ENCODE data around the gene CD151.

The CD151 gene

DNA sequence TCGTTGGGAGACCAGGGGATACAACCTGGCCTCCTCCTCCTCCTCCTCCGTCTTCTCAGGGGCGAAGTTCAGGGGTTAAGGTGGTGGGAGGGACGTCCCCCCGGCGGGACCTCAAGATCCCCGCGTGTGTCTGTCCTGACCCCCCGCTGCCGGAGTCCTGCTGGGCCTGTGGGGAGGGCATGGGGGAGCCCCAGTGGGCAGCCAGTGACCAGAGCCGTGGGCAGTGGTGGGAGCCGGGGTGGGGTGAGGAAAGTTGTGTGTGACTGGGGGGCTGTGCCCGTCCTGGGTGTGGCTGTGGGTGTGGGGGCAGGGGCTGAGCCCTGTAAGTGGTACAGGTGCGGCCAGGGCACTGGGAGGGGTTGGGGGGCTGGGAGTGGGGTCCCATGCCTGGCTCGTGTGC lies 20.0 kb downstream of the CD151 start:
- TF ChIP-seq, protein P1, sequence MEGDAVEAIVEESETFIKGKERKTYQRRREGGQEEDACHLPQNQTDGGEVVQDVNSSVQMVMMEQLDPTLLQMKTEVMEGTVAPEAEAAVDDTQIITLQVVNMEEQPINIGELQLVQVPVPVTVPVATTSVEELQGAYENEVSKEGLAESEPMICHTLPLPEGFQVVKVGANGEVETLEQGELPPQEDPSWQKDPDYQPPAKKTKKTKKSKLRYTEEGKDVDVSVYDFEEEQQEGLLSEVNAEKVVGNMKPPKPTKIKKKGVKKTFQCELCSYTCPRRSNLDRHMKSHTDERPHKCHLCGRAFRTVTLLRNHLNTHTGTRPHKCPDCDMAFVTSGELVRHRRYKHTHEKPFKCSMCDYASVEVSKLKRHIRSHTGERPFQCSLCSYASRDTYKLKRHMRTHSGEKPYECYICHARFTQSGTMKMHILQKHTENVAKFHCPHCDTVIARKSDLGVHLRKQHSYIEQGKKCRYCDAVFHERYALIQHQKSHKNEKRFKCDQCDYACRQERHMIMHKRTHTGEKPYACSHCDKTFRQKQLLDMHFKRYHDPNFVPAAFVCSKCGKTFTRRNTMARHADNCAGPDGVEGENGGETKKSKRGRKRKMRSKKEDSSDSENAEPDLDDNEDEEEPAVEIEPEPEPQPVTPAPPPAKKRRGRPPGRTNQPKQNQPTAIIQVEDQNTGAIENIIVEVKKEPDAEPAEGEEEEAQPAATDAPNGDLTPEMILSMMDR (IDR thresholded peaks at IDR 0.05; ENCODE audit: borderline replicate concordance, insufficient read depth, low read depth, low read length): no peak
- H3K4me3 ChIP-seq (ENCODE audit: low read depth, low read length): no peak overlapping the region

DNA sequence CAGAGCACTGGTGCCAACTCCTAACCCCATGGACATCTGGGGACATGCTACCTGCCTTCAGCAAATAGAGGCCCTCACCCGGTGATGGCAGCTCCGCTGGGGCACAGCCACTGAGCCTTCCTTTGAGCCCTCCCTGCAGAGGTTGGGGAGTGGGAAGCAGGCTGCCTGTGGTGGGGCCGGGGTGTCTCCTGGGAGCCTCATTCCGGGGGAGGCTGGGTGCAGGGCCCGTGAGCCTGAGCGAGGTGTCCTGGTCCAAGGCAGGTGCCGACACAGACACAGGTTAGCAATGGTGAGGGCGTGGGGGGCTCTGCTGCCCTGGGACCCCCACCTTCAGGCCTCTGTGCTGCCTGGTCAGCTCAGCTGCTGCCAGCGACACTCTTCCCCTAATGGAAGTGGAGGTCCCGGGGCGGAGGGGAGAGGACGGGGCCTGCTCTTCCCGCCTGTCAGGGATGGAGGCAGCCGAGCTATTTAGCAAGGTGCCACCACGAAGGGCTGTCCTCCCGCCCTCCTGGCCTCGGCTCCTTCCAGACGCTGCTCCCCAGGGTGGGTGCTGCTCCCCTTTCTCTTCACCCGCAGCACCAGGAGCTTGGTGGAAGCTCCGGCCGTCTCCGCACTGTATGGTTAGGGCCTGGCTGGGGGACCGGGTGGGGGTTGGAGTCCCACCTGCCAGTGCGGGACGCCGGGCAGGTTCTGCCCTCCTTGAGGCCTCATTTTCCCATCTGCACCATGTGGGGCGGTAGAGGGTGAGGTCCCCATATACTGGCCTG lies 21.1 kb downstream of the CD151 start:
- no peak overlapping the region for H3K4me3 ChIP-seq (ENCODE audit: low read depth, low read length)
- TF ChIP-seq, protein P1 (IDR thresholded peaks at IDR 0.05; ENCODE audit: borderline replicate concordance, insufficient read depth, low read depth, low read length): no peak

DNA sequence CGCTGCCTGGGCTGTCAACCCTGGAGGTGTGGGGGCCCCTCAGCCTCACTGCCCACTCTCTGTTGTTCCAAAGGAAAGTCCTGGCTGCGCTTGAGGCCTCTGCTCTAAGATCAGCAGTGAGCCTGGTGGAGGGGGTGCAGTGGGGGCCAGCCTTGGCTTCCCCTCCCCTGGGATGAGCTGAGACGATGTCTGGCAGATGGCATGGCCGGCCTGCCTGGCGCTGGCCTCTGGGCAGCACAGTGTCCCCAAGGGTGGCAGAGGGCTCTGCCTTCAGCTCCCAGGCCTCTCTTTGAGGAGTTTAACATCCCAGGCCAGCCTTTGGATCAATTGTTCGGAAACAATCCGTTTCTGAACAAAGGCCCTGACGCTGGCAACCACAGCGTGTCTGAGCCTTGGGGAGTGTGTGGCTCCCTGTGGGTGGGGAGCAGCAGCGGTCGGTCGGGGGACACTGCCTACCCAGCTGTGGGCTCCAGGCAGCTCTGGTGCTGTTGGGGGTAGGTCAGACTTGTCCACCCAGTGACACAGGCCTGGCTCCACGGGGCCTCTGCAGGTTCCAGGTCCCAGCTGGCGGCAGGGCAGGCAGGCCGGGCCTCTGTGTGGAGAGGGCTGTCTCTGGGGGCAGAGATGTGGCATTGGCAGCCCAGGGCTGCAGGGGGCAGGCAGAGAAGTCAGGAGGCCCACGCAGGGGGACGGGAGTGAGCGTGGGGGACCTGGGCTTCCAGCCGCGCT lies 22.0 kb downstream of the CD151 start:
- TF ChIP-seq, protein P1 (IDR thresholded peaks at IDR 0.05; ENCODE audit: borderline replicate concordance, insufficient read depth, low read depth, low read length): no peak
- no peak overlapping the region for H3K4me3 ChIP-seq (ENCODE audit: low read depth, low read length)

DNA sequence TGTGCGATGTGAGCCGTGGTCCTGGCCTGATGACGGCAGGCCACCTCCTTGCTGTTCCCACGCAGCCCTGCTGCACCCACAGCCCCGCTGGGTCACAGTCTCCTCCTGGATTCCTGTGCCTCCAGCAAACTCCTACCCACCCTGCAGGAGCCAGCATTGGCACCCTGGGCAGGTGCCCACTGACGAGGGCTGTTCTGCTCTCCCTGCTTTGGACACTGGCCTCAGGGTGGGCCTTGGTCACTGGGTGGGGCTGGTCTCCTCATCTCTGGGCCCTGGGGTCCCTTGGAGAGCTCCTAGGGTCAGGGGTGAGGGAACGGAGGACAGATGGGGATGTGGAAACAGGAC lies 22.6 kb downstream of the CD151 start:
- TF ChIP-seq, protein P1 (IDR thresholded peaks at IDR 0.05; ENCODE audit: borderline replicate concordance, insufficient read depth, low read depth, low read length): no peak
- no peak overlapping the region for H3K4me3 ChIP-seq (ENCODE audit: low read depth, low read length)

DNA sequence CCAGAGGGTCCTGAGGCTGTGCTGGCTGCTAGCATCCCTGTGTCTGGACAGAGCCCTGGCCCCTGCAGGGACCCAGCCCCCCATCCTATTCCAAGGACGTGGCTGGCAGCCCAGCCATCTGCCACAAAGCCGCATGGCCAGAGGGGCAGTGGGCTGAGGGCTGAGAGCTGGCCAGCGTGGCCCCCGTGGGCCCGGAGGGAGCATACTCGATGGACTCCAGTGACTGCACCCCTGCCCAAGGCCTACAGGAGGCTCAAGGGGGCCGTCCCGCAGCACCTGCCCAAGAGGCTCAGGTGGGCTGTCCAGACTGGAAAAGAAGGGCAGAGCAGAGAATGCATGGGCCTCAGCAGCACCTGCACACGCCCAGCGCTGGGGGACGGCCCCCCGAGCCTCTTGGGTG lies 23.0 kb downstream of the CD151 start:
- H3K4me3 ChIP-seq (ENCODE audit: low read depth, low read length): no peak overlapping the region
- TF ChIP-seq, protein P1 (IDR thresholded peaks at IDR 0.05; ENCODE audit: borderline replicate concordance, insufficient read depth, low read depth, low read length): no peak

DNA sequence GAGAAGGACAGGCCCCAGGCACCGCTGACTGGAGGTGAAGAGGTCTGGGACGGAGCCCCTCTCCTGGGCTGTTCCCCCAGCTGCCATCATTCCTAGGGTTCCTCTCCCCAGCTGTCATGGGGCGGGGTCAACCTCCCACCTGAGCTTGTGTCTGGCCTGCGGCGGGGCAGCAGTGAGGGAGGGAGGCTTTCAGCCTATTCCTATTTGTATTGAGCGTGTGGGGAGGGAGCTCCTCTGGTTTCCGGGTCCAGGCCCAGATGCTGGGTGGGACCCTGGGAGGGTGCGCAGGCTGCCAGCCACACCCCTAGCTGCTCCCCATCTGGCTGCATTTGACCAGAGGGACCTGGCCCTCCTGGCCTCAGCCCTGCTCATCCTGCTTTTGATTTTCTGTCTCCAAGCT lies 23.6 kb downstream of the CD151 start:
- TF ChIP-seq, protein P1 (IDR thresholded peaks at IDR 0.05; ENCODE audit: borderline replicate concordance, insufficient read depth, low read depth, low read length): no peak
- H3K4me3 ChIP-seq (ENCODE audit: low read depth, low read length): no peak overlapping the region

Measured in GM12875 (cell line).